ENCODE measurements around the gene HOMER2.
A peak's percentile ranks its signal among the peaks of the same experiment; 100 is the strongest.

Gene HOMER2

DNA sequence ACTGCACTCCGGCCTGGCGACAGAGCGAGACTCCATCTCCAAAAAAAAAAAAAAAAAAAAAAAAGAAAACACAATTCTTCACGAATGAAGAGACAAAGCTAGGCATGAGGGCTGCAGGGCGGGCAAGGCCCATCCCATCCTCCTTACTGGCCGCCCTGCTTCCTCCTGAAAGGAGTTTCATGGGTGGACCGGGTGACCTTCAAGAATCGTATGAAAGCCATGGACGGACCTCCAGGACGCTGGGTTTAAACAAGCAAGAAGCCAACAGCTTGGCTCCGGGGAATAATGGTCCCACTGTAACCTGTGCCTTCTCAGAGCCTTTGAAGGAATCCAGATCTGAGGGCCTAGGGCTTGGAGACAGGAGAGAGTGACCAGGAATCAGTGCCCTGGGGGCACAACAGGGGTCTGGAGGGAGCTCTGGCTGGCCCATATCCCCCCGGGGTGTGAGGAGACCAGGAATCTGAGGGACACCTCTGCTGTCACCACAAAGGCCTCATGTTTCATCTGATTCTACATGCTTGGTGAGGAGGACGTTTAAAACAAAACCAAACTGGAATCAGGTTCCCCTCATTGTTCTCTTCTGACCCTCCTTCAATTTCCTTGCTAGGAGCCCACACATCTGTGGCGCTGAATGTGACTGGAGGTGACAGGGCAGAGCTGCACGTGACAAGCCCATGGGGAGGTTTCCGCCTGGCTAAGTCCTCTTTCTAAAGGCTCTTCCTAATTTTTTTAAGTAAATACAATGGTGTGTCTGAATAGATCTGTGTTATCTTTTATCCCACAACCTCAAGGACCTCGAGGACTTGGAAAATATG is 97.0 kb downstream of the HOMER2 start:
- DNase-seq = no peak

DNA sequence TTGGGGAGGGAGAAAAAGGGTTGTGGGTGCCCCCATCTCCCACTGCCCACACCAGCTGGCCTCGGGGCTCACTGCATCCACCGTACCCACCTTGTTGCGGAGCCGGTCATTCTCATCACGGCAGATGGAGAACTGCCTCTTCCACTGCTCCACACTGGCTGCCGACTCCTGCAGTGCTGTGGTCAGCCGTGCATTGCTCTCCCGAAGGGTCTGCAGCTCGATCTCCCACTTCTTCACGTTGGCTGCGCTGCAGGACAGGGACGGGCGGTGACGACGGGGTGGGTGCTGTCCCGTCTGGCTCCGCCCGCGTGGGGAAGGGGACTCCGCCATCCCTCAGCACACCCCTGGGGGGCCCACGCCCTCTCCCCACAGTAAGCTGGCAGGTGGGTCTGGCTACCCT is 98.0 kb downstream of the HOMER2 start:
- no peak for DNase-seq

DNA sequence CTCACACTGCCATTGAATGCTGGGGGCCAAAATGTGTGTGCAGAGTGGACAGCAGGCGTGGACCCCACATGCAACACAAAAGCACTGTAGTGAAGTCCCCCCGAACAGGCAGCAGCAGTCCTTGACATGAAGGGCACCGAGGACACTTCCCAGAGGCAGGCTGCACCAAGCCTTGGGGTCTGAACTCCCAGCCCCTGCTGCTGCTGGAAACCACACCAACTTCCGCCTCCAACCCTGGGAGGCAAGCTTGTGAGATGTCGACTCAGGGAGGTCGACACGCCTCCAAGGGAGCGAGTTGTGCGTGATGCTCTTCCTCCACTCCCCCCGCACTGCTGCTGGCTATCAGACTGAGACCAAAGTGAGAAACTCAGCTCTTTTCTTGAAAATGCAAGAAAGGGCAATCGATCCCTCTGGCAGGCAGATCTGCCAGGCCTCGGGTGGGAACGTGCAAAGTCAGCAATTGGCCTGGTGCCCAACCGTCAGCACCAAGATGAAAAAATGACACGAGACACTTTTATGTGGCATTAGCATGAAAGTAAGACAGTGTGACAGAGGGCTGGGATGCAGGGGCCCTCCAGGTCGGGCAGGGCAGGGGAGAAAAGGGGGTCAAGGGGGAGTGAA is 99.5 kb downstream of the HOMER2 start:
- no peak for DNase-seq

DNA sequence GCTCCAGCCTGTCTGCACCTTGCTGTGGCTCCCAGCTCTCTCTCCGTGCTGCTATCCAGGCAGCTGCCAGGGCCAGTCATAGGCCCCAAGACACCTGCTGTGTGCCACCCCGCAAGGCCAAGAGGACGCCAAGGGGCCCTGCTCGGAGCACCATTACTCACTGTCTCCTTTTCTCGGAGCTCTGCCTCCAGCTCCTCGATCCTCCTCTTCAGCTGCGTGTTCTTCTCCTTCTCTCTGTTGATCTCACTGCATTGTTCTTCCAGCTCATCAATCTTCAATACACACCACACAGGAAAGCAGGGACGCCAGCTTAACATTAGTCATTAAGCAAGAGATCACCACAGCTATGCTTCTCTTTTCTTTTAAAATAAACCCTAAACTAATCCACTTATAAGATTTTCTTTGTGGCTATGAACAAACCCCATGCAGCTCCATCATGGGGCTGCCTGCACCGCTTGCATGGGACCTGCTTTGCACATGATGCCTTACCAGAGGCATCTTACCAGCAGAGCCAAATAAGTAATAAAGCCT is 100.5 kb downstream of the HOMER2 start:
- DNase-seq = no peak

DNA sequence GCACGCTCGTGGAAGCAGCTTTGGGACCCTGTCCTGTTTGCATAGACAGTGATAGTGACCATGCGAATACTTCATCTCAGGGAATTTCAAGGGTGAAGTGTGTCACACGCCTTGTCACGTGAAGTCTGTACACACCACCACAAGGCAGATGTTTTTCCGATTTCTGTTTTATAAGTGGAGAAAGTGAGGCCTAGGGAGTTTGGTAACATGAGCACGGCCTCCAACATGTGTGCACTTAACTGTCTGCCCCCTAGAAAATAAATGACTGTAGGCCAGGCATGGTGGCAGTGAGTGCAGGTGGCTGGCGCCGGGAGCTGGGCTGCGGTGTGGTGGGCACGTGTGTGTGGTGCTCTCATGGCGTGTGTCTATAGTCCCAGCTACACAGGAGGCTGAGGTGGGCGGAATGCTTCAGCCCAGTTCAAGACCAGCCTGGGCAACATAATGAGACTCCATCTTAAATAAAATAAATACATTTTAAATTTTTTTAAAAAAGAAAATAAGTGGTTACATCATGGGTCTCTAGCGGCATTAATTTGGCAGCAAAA is 101.1 kb downstream of the HOMER2 start:
- peak; percentile 30 for DNase-seq

DNA sequence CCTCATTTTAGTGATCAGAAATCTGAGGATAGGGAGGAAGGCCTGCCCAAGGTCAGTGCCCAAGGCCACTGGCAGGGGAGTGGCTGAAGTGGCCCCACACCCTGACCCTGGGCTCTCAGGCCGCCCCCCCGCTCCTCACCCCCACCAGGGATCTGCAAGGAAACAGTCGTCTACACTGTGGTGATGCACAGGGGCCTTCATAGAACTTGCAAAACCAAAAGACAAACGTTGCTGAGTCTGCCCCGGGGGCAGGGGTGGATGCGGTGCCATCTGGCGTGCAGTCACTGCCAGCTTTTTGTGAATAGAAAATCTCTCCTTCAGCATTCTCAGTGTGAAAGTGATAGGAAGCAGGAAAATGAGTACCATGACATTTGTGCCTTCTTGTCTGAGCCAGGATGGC is 101.8 kb downstream of the HOMER2 start:
- peak; percentile 90 for DNase-seq

DNA sequence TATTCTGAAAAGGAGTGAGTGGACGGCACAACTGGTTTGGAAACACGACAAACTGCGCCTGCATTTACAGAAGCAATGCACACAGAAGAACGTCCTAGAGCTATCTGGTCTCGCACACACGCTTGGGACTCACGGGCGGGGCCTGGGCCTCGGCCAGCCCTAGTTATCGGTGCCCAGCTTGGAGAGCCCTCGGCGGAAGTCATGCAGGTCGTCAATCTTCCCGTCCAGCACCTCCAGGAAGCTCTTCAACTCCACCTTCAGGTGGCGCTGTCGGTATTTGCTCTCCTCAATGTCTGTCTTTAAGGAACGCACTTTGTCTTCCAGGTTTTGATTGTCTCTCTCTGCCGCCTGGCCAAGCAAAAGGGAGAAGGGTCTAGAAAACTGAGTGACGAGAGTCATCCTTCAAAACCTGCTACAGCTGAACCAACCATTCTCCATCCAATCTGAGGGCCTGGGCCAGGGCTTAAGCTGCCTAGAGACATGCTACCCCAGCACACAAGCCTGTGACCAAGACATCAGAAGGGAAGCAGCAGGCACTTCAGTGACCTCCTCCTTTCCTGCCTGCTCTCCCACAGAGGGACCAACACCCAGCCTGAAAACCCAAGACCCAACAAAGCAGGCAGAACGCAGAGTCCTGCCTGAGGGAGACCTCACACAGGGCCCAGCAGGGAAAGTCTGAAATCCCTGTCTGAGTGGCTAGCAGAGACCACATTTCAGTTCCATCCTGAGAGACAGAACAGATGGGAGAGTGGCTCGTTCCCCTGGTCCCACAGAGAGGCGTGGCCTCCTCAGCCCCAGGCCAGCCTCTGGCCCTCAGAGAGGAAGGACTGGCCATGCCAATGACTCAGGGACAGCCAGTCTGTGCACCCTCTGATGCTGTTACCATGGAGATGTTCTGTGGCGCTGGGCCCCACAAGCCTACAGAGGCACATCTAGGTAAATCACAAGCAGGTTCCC is 102.7 kb downstream of the HOMER2 start:
- peak; percentile 88 for DNase-seq

DNA sequence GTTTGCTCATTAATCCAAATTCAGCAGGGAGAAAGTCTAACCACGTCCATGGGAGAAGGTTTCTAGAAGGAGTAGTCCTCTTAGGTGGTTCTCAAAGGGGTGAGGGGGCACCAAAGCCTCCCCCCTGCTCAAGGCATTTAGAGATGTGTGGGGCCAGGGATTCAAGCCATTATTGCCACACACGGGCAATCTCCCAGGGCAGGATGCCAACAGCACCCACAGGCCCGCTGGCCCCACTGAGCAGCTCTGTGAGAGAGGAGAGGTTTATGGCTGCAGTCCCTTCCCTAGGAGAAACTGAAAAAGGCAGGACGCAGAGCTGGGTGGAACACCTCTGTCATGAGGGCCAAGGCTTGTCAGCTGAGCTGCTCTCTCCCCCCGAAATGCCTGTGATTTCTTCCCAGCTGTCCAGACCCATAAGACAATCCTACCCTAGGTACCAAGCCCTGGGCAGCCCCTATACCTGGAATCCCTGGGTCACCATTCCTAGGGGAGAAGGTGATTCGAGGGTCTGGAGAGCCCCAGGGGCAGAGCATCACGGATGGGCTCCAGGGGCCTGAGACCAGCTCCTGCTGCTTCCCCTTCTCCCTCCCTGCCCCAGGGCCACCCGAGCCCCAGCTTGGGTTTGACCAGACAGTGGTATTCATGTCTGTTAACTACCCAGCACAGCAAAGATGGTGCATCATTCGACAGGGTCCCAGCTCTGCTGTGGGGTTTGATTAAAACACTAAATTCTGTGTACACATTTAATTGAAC is 104.1 kb downstream of the HOMER2 start:
- DNase-seq = no peak

DNA sequence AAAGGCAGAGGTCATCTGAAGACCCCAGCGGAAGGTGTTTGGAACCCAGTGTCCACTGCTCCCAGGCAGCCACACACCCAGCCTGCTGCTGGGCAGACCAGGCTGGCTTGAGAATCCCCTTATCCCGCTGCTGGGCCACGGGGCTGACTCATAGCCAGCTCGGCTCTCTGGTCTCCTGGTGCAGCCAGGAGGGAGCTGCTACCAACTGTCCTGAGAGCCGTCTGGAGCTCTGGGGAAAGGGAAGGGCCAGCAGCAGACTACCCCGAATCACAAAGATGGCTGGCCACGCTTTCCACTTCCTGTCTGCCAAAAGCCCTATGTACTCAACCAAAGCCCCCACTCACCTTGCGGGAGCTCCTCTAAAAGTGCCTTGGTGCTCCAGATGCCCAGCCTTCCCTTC is 104.8 kb downstream of the HOMER2 start:
- no peak for DNase-seq

DNA sequence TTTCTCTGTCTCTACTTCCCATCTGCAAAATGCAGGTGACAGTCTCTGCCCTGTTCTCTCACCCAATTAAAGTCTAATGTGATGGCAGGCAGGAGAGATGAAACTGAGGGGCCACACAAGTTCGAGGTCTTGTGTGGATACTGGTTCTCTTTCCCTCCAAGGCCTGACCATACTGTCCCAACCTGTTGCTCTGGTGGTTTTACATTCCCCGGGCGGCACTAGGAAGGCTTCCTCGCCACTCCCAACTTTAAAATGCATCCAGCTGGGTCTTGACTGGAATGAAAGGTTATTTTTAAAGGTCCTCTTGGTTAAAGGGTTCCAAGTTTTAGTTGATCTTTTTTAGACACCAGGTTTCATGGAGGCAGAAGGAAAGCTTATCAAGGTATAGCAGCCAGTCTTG is 105.9 kb downstream of the HOMER2 start:
- no peak for DNase-seq

DNA sequence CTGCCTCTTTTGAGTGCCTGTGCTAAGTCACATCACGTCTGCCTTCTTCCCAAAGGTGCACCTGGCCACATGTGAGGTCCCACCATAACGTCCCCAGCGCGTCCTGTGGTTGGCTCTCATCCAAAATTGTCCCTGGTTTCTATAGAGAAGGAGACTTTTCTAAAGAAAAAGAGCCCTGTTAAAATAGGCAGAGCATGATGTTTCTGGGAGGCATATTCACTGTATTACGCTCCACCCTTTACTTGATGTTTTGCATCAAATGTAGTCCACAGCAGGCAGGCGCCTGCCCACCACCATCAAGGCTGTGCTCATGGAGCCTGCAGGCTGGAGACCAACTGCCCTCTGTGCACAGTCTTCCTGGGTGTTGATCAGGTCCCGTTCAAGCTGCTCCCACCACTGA is 106.8 kb downstream of the HOMER2 start:
- DNase-seq = no peak

DNA sequence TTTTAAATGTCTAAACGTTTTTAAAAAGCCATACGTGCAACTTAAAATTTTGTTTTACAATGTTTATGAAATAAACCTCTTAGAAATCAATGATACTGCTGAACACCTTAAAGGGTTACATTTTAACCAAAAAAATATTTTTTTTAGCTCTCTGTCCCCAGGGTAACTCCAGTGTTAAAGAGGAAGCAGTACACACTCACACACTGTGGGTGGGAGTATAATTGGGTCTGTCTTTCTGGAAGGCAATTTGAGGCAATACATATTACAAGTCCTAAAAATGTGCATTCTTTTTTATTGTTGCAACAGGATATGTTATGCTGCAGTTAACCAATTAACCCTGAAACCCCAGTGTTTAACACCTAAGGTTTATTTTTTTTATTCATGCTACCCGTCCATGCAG is 109.0 kb downstream of the HOMER2 start:
- DNase-seq = no peak

DNA sequence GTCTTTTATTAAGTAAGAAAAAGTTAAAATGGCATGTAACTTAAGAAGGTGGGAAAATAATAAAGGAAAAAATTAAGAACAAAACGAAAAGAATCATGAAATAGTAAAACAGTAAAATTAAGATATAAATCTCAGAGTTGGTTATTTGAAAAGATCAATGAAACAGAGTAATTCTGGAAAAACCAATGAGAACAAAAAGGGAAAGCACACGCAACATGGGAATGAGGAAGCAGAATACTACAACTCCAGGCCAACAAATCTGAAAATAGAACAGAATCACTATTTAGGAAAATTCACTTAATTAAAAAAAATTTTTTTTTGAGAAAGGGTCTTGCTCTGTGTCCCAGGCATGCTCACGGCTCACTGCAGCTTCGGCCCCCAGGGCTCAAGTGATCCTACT is 112.4 kb downstream of the HOMER2 start:
- DNase-seq = no peak

DNA sequence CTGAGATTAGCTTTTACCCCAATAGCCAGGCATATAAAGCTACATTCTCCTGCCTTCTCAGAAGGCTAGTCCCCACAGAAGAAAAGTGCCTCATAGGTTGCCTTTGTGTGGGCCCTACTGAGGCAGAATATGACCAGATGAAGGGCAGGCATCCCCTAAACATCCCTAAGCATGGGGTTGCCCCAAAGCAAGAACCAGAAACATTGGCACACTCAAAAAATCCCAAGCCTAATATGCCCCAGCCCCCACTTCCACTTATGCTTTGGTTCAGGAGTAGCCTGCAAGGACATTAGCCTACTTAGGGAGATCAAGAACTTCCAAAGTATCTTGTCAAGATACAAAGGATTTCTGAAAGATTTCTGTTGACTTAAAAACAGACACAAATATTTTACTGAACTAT is 113.4 kb downstream of the HOMER2 start:
- DNase-seq = no peak

DNA sequence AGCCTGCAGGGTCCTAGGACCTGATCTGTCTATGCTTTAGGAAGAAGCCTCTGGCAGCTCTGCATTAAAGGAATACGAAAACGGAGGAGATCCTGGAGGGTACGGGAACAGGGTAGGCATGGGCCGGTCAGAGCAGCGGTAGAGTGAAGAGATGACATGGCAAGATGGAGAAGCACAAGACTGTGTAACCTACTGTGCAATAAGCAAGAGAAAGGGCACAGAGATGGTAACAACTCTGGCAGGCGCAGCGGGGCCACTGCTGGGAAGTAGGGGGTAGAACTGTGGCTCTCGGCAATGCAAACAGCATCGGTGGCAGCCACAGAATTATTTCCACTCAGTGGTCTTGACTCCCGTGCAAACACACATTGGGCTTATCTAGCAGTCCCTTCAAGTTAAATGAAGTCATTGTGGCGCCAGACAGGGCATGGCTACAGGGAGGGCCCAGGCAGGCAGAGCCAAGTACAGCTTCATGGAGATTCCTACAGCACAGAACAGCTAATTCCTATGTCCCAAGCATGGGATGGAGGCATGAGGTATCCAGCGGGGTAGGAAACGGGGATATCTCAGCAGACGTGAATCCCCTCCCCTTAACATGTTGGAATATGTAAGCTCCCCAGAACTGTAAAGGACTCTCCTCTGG is 114.3 kb downstream of the HOMER2 start:
- no peak for DNase-seq

DNA sequence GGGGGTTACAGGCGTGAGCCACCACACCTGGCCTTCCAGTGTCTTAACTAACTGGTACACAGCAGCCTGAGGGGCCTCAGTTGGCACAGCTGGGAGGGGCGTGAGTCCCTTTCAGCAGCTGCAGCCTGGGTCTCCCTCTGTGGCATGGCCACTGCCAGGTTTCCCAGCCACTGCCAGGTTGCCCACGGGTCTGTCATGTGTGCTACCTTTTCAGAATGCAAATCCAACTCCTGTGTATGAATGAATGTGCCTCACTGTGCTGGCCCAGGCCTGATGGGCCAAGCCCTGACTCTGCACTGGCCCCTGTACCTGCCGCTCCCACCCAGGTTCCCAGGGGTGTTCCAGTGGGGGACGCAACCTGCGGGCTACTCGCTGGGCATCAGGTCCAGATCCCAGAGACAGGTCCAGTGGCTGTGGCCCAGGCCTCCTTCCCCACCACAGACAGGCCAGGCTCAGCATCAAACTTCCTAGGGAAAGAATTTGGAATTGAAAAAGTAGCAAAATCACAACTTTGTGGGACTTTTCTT is 117.1 kb downstream of the HOMER2 start:
- no peak for DNase-seq

DNA sequence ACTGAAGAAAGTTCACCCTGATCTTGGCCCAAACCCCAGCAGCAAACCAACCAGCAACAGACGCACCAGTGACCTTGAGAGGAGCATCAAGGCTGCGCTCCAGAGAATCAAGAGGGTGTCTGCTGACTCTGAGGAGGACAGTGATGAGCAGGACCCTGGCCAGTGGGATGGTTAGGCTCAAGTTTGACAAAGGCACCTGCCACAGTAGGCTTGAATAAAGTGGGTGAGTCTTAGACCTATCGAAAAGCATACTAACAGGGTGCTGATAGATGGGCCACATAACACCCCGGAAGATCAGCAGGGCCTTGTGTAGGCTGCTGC is 119.2 kb downstream of the HOMER2 start:
- no peak for DNase-seq

DNA sequence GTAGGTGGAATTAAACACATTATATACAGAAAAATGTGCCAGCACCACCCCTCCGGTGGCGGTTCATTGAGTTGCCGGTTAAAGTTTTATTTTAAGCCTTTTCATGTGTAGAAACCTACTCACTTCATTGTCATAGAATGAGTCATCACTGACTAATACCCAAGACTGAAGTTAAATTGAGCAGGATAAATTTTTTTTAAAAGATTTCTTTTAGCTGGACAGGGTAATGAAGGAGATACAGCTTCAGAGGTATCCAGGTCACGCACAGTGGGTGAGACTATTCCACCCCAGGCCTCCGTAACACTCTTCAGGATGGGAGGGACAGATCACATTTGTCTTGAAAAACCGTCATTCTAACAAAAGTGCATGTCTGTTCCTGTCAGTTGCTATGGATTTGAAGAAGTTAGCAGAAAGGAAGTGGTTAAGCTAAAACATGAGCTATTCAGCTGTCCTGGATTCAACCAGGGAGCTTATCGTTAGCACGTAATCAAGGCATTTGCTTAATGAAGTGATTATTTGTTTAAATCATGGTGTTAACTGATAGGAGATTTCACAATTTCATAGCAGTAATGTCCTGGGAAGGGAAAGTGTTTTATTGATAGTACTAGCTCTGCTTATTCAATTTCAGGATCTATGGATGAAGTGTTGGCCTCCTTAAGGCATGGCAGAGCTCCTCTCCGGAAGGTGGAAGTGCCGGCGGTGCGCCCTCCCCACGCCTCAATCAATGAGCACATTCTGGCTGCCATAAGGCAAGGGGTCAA is 119.7 kb downstream of the HOMER2 start:
- no peak for DNase-seq

DNA sequence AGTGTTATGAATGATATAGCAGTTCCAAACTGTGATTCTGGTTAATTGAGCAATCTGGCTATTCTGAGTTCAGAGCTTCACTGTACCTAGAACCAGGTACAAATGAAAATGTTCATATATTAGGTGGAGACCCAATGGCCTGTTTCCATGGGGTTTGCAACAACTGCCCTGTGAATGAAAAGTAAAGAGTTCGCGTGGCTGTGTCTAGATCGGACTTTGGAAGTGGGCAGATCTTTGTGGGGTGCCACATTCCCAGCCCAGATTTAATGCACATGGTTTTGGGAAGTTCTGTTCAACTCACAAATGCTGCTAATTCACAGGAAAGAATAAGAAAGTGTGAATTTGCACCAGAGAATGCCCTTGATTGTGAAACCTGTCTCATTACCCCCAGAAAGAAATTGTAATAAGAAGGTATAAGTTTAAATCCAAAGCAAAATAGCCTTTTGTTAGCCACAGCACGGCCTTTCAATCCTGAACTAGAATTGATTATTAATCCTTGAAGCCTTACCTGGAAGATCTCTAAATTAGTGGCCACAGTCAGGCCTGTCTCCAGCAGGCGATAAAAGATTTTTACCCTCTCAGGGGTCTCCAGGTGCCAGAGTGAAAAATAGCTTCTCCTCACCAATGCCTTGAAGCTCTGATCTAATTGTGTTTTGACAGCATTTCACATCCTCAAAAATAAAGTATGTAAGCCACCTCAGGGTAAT is 120.5 kb downstream of the HOMER2 start:
- no peak for DNase-seq
